Measurements from ENCODE around the gene DNMBP.

Gene DNMBP

GRCh38 chr10:99828464-99828863 lies 181.3 kb downstream of the DNMBP start:
- TF ChIP-seq, protein P1, sequence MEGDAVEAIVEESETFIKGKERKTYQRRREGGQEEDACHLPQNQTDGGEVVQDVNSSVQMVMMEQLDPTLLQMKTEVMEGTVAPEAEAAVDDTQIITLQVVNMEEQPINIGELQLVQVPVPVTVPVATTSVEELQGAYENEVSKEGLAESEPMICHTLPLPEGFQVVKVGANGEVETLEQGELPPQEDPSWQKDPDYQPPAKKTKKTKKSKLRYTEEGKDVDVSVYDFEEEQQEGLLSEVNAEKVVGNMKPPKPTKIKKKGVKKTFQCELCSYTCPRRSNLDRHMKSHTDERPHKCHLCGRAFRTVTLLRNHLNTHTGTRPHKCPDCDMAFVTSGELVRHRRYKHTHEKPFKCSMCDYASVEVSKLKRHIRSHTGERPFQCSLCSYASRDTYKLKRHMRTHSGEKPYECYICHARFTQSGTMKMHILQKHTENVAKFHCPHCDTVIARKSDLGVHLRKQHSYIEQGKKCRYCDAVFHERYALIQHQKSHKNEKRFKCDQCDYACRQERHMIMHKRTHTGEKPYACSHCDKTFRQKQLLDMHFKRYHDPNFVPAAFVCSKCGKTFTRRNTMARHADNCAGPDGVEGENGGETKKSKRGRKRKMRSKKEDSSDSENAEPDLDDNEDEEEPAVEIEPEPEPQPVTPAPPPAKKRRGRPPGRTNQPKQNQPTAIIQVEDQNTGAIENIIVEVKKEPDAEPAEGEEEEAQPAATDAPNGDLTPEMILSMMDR (IDR thresholded peaks at IDR 0.05; ENCODE audit: low read depth, low read length) = no peak
- H3K4me3 ChIP-seq (ENCODE audit: low read depth, low read length) = no peak overlapping the region

GRCh38 chr10:99827936-99828335 lies 181.8 kb downstream of the DNMBP start:
- TF ChIP-seq, protein P1 (IDR thresholded peaks at IDR 0.05; ENCODE audit: low read depth, low read length) = no peak
- H3K4me3 ChIP-seq (ENCODE audit: low read depth, low read length) = no peak overlapping the region
